K562 (cell line): ENCODE data around the gene E2F1. TPM values are rescaled to one million over a fixed set of nuclear protein-coding genes. Genes with fewer than 3 reads are reported as not detected.

ENCODE experiments used
- HCFC1 ChIP-seq: IDR thresholded peaks from 2 replicates; pipeline ENCODE4 v1.6.1; 2012; ENCODE audit warnings: low read depth, low read length, improper control_type of control experiment
- KAT2B ChIP-seq: IDR thresholded peaks from one replicate; pipeline ENCODE4 v1.6.1; 2012; ENCODE audit warnings: low read depth, mild to moderate bottlenecking, control low read depth, inconsistent platforms, low read length, moderate library complexity
- LEF1 ChIP-seq: fragments of 450-650 bp; IDR thresholded peaks from 2 replicates; pipeline ENCODE4 v1.6.1; 2016; ENCODE audit warnings: mild to moderate bottlenecking
- MCM2 ChIP-seq: fragments of 450-650 bp; IDR thresholded peaks from 2 replicates; pipeline ENCODE4 v1.6.1; 2017; ENCODE audit warnings: low read depth, mild to moderate bottlenecking
- PHF8 ChIP-seq: fragments of 200-600 bp; sonication (generic); IDR thresholded peaks from 2 replicates; pipeline ENCODE4 v1.6.1; 2012; ENCODE audit warnings: mixed run types, mild to moderate bottlenecking, inconsistent platforms, low read length, moderate library complexity, borderline replicate concordance
- RCOR1 ChIP-seq, 2 experiments: IDR thresholded peaks; 2 replicates each; pipeline ENCODE4 v1.6.1; 2012; ENCODE audit warnings: low read depth in 2 of 2, low read length in 2 of 2, borderline replicate concordance in 1 of 2, improper control_type of control experiment in 1 of 2
- SIRT6 ChIP-seq: IDR thresholded peaks from one replicate; pipeline ENCODE4 v1.6.1; 2012; ENCODE audit warnings: low read depth, mild to moderate bottlenecking, control low read depth, inconsistent platforms, low read length, moderate library complexity
- TFAM ChIP-seq: fragments of 250-450 bp; sonication (Bioruptor Pico); conservative IDR thresholded peaks from 2 replicates; pipeline ENCODE4 v1.5.0; 2021; ENCODE audit warnings: mild to moderate bottlenecking, moderate library complexity
- VEZF1 ChIP-seq: fragments of 200-800 bp; sonication (Bioruptor generic); IDR thresholded peaks from 2 replicates; pipeline ENCODE4 v1.6.1; 2017; ENCODE audit warnings: missing genetic modification characterization, missing compliant biosample characterization
- ZBTB26 ChIP-seq: fragments of 450-650 bp; formaldehyde crosslinking; IDR thresholded peaks from 2 replicates; pipeline ENCODE4 v1.4.0; 2022; ENCODE audit warnings: missing genetic modification characterization
- ZFP36 ChIP-seq: fragments of 150-350 bp; IDR thresholded peaks from 2 replicates; pipeline ENCODE4 v1.6.1; 2018; ENCODE audit warnings: low read length, low read depth; ENCODE audit not compliant: partially characterized antibody
- ZNF232 ChIP-seq: sonication (generic); formaldehyde crosslinking; IDR thresholded peaks from 2 replicates; pipeline ENCODE4 v1.8.0; 2022; ENCODE audit warnings: mild to moderate bottlenecking, missing genetic modification reagents
- polyA plus RNA-seq, 8 experiments: library from polyadenylated mRNA; depleted of rRNA in 4 of 8; stranded (reverse) in 5 of 8; unstranded in 3 of 8; fragments of >200 nt; fragmentation: Nextera tagmentation in 2 of 8; fragmentation: Illumina TruSeq in 1 of 8; extraction: Ambion mirVana in 2 of 8; extraction: Trizol in 1 of 8; gene quantifications; 2 replicates each; pipeline versions ENCODE4 v1.2.1 to v1.2.3, GENCODE V29; 2011 to 2014; ENCODE audit warnings: inconsistent platforms in 1 of 8, missing spikeins in 1 of 8
- total RNA-seq, 7 experiments: library from RNA; depleted of rRNA in 6 of 7; stranded (reverse); fragments of >200 nt in 6 of 7; fragmentation: Illumina TruSeq in 2 of 7; extraction: Trizol in 2 of 7; gene quantifications; 2 replicates each; pipeline versions ENCODE4 v1.2.1 to v1.2.3, GENCODE V29; 2011 to 2021; ENCODE audit warnings: low replicate concordance in 1 of 7
- TF ChIP-seq, protein P1 (sequence below), 2 experiments: fragments of 450-650 bp in 1 of 2; IDR thresholded peaks; 2 replicates each; pipeline ENCODE4 v1.6.1; 2011 to 2017; ENCODE audit warnings: low read depth in 2 of 2, antibody characterized with exemption in 1 of 2, borderline replicate concordance in 1 of 2, low read length in 1 of 2, mild to moderate bottlenecking in 1 of 2, mixed read lengths in 1 of 2; ENCODE audit not compliant: control insufficient read depth in 1 of 2
- TF ChIP-seq, protein P2 (sequence below): sonication (generic); formaldehyde crosslinking; IDR thresholded peaks from 2 replicates; pipeline ENCODE4 v1.8.0; 2023; ENCODE audit warnings: missing genetic modification reagents, mild to moderate bottlenecking, borderline replicate concordance

E2F1 gene
- total and polyA plus RNA-seq, 9 of the 15 experiments (the other 6 are each of a cell fraction or from before 2014, with no cell fraction given), result 0.14 to 30.6 (median 13.1) TPM

DNA sequence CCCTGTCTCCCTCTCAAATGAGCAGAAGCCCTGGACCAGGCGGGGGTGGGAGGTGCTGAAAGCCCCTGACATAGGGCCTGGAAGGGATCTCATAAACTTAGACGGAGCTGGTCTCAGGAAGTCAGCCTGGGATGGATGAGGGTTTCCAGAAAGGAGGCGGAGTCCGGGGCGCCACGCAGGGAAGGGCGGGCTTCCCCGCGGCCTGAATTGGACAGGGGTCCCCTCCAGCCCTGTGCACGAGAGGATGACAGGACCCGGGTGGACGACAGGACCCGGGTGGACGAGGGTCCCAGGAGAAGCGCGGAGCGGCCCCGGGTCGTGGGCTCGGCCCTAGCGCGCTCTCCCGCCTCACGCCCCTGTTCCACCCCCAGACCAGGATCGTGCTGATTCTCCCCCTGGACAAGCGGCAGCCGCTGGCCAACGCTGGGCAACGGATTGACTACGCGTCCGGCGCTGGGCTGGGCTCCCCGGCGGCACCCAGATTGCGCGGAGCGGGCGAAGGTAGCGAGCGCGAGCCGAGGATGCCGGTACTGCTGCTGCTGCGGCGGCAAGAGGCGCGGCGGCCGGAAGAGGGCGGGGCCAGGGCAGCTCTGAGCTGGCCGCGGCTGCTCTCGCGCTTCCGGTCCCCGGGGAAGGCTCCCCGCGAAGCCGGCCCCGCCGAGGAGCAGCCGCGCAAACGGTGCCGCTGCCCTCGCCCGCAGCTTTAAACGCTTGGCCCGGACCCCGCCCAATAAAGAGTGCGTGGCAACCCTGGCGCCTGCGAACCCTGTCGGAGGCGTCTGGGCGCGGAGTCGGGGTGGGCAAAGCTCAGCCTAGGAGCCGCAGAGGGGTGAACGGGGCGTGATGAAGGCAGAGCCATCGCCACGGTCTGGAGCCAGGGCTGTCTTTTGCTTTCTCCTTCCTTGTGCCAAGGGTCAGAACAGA lies 22.8 kb downstream of the E2F1 start (continued):
- TF ChIP-seq, protein P1, sequence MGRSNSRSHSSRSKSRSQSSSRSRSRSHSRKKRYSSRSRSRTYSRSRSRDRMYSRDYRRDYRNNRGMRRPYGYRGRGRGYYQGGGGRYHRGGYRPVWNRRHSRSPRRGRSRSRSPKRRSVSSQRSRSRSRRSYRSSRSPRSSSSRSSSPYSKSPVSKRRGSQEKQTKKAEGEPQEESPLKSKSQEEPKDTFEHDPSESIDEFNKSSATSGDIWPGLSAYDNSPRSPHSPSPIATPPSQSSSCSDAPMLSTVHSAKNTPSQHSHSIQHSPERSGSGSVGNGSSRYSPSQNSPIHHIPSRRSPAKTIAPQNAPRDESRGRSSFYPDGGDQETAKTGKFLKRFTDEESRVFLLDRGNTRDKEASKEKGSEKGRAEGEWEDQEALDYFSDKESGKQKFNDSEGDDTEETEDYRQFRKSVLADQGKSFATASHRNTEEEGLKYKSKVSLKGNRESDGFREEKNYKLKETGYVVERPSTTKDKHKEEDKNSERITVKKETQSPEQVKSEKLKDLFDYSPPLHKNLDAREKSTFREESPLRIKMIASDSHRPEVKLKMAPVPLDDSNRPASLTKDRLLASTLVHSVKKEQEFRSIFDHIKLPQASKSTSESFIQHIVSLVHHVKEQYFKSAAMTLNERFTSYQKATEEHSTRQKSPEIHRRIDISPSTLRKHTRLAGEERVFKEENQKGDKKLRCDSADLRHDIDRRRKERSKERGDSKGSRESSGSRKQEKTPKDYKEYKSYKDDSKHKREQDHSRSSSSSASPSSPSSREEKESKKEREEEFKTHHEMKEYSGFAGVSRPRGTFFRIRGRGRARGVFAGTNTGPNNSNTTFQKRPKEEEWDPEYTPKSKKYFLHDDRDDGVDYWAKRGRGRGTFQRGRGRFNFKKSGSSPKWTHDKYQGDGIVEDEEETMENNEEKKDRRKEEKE (IDR thresholded peaks at IDR 0.05; ENCODE audit: borderline replicate concordance in 1 of 2, control insufficient read depth in 1 of 2, low read depth in 2 of 2, low read length in 1 of 2), result peak in 1 of 2 experiments; percentile 76; a peak in 1 of 4 replicates
- TF ChIP-seq SIRT6, result no peak
- no peak for TF ChIP-seq ZFP36
- TF ChIP-seq LEF1, result no peak
- no peak for TF ChIP-seq TFAM (CRISPR knock-in tag)
- TF ChIP-seq VEZF1 (CRISPR knock-in tag), result peak; percentile 44; the same call in 1 of the 2 replicates
- TF ChIP-seq KAT2B, result no peak
- no peak for TF ChIP-seq MCM2
- TF ChIP-seq, protein P2, sequence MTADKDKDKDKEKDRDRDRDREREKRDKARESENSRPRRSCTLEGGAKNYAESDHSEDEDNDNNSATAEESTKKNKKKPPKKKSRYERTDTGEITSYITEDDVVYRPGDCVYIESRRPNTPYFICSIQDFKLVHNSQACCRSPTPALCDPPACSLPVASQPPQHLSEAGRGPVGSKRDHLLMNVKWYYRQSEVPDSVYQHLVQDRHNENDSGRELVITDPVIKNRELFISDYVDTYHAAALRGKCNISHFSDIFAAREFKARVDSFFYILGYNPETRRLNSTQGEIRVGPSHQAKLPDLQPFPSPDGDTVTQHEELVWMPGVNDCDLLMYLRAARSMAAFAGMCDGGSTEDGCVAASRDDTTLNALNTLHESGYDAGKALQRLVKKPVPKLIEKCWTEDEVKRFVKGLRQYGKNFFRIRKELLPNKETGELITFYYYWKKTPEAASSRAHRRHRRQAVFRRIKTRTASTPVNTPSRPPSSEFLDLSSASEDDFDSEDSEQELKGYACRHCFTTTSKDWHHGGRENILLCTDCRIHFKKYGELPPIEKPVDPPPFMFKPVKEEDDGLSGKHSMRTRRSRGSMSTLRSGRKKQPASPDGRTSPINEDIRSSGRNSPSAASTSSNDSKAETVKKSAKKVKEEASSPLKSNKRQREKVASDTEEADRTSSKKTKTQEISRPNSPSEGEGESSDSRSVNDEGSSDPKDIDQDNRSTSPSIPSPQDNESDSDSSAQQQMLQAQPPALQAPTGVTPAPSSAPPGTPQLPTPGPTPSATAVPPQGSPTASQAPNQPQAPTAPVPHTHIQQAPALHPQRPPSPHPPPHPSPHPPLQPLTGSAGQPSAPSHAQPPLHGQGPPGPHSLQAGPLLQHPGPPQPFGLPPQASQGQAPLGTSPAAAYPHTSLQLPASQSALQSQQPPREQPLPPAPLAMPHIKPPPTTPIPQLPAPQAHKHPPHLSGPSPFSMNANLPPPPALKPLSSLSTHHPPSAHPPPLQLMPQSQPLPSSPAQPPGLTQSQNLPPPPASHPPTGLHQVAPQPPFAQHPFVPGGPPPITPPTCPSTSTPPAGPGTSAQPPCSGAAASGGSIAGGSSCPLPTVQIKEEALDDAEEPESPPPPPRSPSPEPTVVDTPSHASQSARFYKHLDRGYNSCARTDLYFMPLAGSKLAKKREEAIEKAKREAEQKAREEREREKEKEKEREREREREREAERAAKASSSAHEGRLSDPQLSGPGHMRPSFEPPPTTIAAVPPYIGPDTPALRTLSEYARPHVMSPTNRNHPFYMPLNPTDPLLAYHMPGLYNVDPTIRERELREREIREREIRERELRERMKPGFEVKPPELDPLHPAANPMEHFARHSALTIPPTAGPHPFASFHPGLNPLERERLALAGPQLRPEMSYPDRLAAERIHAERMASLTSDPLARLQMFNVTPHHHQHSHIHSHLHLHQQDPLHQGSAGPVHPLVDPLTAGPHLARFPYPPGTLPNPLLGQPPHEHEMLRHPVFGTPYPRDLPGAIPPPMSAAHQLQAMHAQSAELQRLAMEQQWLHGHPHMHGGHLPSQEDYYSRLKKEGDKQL (CRISPR knock-in tag), result 0 out of 2 replicates have a peak, but pooled peaks have one; percentile 35
- TF ChIP-seq RCOR1 (IDR thresholded peaks at IDR 0.05; ENCODE audit: borderline replicate concordance in 1 of 2, low read depth in 2 of 2, low read length in 2 of 2), result 0 out of 4 replicates have a peak, but pooled peaks of 1 of the 2 experiments have one; percentile 5
- peak; percentile 53 for TF ChIP-seq ZBTB26 (CRISPR knock-in tag)
- TF ChIP-seq HCFC1, result peak; percentile 56
- TF ChIP-seq PHF8, result peak; percentile 85
- TF ChIP-seq ZNF232 (CRISPR knock-in tag), result no peak
